ENCODE measurements around the gene ARVCF. TPM values are rescaled to one million over a fixed set of nuclear protein-coding genes. Genes with fewer than 3 reads are reported as not detected.

Gene ARVCF
- total and polyA plus RNA-seq, 9 of the 15 experiments (the other 6 are each of a cell fraction or from before 2014, with no cell fraction given) = 0.03 to 97.4 (median 15.6) TPM

- no peak for TF ChIP-seq FIP1L1 (IDR thresholded peaks at IDR 0.05; ENCODE audit: low read depth, low read length, poor library complexity, severe bottlenecking)
- no peak for TF ChIP-seq ZFX (CRISPR knock-in tag; IDR thresholded peaks at IDR 0.05)
- TF ChIP-seq FOXP4 (CRISPR knock-in tag; IDR thresholded peaks at IDR 0.05; ENCODE audit: borderline replicate concordance) = no peak
- TF ChIP-seq HNRNPK (IDR thresholded peaks at IDR 0.05; ENCODE audit: low read depth, low read length, poor library complexity, severe bottlenecking) = no peak
- TF ChIP-seq ARHGAP35 (IDR thresholded peaks at IDR 0.05; ENCODE audit: partially characterized antibody) = no peak
- TF ChIP-seq NCOA1 (IDR thresholded peaks at IDR 0.05; ENCODE audit: low read depth) = peak; percentile 86
- TF ChIP-seq ZNF644 (tag; IDR thresholded peaks at IDR 0.05; ENCODE audit: low read depth) = no peak
- TF ChIP-seq ZSCAN32 (CRISPR knock-in tag; IDR thresholded peaks at IDR 0.05) = no peak
- TF ChIP-seq MCM2 (IDR thresholded peaks at IDR 0.05; ENCODE audit: low read depth) = no peak
- peak; percentile 92 for TF ChIP-seq L3MBTL2 (IDR thresholded peaks at IDR 0.05)
- TF ChIP-seq CCNT2 (IDR thresholded peaks at IDR 0.05; ENCODE audit: borderline replicate concordance, extremely low read depth, insufficient read length, low read depth, low read length) = no peak
- no peak for TF ChIP-seq ETV5 (CRISPR knock-in tag; IDR thresholded peaks at IDR 0.05; ENCODE audit: low read depth)
- 0 out of 2 replicates have a peak, but pooled peaks have one; percentile 27 for TF ChIP-seq FOXO4 (CRISPR knock-in tag; IDR thresholded peaks at IDR 0.05)
- no peak for TF ChIP-seq CTCF (IDR thresholded peaks at IDR 0.05 in 2 of 3, conservative IDR thresholded peaks at IDR 0.05 in 1 of 3; ENCODE audit: insufficient read depth in 2 of 3, low read depth in 1 of 3, low read length in 3 of 3)
- no peak for TF ChIP-seq HCFC1 (IDR thresholded peaks at IDR 0.05; ENCODE audit: low read depth, low read length)
- TF ChIP-seq, protein P1, sequence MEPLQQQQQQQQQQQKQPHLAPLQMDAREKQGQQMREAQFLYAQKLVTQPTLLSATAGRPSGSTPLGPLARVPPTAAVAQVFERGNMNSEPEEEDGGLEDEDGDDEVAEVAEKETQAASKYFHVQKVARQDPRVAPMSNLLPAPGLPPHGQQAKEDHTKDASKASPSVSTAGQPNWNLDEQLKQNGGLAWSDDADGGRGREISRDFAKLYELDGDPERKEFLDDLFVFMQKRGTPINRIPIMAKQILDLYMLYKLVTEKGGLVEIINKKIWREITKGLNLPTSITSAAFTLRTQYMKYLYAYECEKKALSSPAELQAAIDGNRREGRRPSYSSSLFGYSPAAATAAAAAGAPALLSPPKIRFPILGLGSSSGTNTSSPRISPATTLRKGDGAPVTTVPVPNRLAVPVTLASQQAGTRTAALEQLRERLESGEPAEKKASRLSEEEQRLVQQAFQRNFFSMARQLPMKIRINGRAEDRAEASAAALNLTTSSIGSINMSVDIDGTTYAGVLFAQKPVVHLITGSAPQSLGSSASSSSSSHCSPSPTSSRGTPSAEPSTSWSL (CRISPR knock-in tag; IDR thresholded peaks at IDR 0.05; ENCODE audit: borderline replicate concordance) = no peak
- no peak for TF ChIP-seq IRF2 (CRISPR knock-in tag; IDR thresholded peaks at IDR 0.05)
- peak; percentile 67 for TF ChIP-seq EGR1 (conservative IDR thresholded peaks at IDR 0.05)
- TF ChIP-seq POLR2B (IDR thresholded peaks at IDR 0.05; ENCODE audit: low read depth, partially characterized antibody) = no peak
- TF ChIP-seq, protein P2, sequence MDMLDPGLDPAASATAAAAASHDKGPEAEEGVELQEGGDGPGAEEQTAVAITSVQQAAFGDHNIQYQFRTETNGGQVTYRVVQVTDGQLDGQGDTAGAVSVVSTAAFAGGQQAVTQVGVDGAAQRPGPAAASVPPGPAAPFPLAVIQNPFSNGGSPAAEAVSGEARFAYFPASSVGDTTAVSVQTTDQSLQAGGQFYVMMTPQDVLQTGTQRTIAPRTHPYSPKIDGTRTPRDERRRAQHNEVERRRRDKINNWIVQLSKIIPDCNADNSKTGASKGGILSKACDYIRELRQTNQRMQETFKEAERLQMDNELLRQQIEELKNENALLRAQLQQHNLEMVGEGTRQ (CRISPR knock-in tag; IDR thresholded peaks at IDR 0.05) = no peak
Observed at GRCh38 chr22:19988965-19989724, 27.5 kb downstream of the ARVCF start (continued).

Measured in K562 (cell line).